ENCODE data around the gene GABRA5.

The GABRA5 gene

GRCh38 chr15:26950001-26950400 lies 83.1 kb downstream of the GABRA5 start:
- DNase-seq: no peak
- H3K4me3 ChIP-seq (ENCODE audit: low read depth, low read length): no peak overlapping the region
- no peaks in the 10 kb centered on the region; the same call in 1 of the 2 replicates for H3K27me3 ChIP-seq
- H3K9me3 ChIP-seq: no peaks in the 10 kb centered on the region
- no peak for TF ChIP-seq CTCF (IDR thresholded peaks at IDR 0.05; ENCODE audit: low read depth, low read length)
- no peaks in the 10 kb centered on the region for H3K4me1 ChIP-seq
- no peaks in the 10 kb centered on the region for H3K36me3 ChIP-seq

DNA sequence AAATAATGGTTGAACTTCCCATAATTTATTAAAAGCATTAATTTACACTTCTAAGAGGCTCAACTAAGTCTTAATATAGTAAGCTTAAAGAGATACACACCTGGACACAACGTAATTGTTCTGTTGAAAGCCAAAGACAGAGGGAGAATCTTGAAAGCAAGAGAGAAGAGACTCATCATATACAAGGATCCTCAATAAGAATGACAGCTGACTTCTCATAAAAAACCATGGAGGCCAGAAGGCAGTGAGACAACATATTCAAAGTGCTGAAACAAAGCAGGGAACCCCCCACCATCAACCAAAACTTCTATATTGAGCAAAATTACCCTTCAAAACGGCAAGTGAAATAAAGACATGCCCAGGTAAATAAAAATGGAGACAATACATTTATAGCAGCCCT lies 87.5 kb downstream of the GABRA5 start:
- no peaks in the 10 kb centered on the region; the same call in 1 of the 2 replicates for H3K27me3 ChIP-seq
- H3K9me3 ChIP-seq: no peaks in the 10 kb centered on the region
- no peaks in the 10 kb centered on the region for H3K36me3 ChIP-seq
- no peaks in the 10 kb centered on the region for H3K4me1 ChIP-seq
- DNase-seq: no peak
- H3K4me3 ChIP-seq (ENCODE audit: low read depth, low read length): no peak overlapping the region
- TF ChIP-seq CTCF (IDR thresholded peaks at IDR 0.05; ENCODE audit: low read depth, low read length): no peak

DNA sequence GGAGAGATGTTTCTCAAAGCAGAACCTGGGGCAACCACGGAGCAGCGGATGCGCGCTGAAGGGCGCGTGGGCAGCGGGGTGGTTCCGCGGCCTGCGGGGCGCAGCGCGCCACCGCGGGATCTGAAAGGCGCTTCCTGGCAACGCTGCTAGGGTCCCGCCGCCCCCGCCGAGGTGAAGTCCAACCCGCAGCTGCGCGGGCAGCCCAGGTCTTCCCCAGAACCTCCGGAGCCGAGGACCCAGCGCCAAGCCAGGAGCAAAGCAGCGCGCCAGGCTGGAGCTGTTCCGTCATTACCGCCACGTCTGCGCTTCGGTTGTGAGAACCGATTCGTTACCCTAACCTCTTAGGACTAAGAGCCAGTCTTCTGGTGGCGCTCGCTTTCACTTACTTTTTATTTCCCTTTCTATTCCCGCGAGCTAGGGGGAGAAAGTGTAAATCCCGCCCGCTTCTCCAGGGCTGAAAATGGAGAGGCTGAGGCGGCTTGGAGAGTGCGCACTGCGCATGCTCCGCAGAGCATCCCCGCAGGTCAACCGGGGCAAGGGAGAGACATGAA lies 100.9 kb downstream of the GABRA5 start:
- peak overlapping the region; percentile 56 for H3K4me3 ChIP-seq (ENCODE audit: low read depth, low read length)
- peaks cover 31% of the 10 kb centered on the region for H3K27me3 ChIP-seq
- DNase-seq: peak; percentile 46

GRCh38 chr15:26968806-26969205 lies 101.9 kb downstream of the GABRA5 start:
- Histone ChIP-seq H3K4me1 (no peaks in the 10 kb centered on the region), H3K4me3 (ENCODE audit: low read depth, low read length) (no peak overlapping the region), H3K36me3 (no peaks in the 10 kb centered on the region), H3K27me3 (peaks cover 36% of the 10 kb centered on the region), H3K9me3 (no peaks in the 10 kb centered on the region)
- no peak for DNase-seq
- no peak for TF ChIP-seq CTCF (IDR thresholded peaks at IDR 0.05; ENCODE audit: low read depth, low read length)

More for the DNA sequence above, 100.9 kb downstream of the GABRA5 start:
- H3K9me3 ChIP-seq: no peaks in the 10 kb centered on the region
- H3K4me1 ChIP-seq: no peaks in the 10 kb centered on the region
- TF ChIP-seq CTCF (IDR thresholded peaks at IDR 0.05; ENCODE audit: low read depth, low read length): no peak
- H3K36me3 ChIP-seq: no peaks in the 10 kb centered on the region

DNA sequence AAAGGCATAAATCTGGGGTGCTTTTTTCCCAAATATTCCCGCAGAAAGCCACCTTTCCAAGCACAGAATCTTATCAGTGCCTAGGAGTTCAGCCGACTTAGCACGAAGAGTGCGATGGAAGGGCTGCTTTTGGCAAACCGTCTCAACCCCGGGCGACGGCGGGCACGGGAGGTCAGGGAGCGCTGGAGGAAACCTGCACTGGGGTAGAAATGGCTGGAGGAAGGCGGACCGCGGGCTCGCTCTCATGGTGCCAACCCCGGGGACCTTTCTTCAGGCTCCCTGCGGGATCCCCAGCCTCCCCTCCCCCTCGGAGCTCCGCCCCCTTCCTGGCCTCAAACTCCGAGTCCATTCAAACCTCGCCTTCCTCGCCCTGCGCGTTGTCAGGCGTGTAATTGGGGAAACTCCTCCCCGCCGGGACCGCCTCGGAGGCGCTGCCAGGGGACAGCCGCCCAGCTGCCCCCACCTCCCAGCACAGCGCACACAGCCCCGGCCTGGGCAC lies 103.9 kb downstream of the GABRA5 start, which contains the start of gene GABRG3:
GABRG3 (plus strand) TSS at position 470 of the 499 bp plus-strand sequence.
- H3K9me3 ChIP-seq: no peaks in the 10 kb centered on the region
- DNase-seq: peak; percentile 52
- H3K4me1 ChIP-seq: no peaks in the 10 kb centered on the region
- H3K27me3 ChIP-seq: peaks cover 35% of the 10 kb centered on the region
- H3K36me3 ChIP-seq: no peaks in the 10 kb centered on the region
- no peak for TF ChIP-seq CTCF (IDR thresholded peaks at IDR 0.05; ENCODE audit: low read depth, low read length)
- H3K4me3 ChIP-seq (ENCODE audit: low read depth, low read length): peak within 1 kb of the TSS; percentile 41

DNA sequence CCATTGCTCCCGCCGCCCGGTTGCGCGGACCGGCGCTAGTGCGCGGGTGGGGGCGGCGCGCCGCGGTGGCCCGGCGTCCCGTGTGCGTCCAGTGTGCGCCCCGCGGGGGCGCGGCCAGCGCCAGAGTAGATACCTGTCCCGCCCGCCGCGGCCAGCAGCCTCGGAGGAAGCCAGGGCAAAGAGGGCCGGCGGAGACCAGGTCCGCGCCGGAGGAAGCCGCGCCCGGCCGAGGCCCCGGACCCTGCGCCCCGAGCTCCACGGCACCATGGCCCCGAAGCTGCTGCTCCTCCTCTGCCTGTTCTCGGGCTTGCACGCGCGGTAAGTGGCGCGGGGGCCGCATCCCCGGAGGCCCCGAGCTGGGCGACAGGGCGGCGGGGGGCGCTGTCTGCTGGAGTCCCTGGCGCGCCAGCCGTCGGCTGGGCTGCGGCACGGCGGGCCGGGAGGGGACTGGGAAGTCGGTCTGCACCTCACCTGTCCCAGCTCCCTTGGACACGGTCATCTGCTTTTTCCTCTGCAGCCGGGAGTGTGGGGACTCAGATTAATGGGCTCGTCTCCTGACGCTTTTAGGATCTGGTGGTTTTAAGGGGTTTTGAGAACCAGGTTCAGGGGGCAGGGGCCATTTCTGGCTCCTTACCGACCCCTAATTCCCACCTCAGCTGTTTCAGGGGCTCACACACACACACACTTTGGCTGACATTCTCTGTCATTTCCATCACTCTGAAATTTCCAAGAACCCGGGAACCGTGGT lies 104.6 kb downstream of the GABRA5 start:
- TF ChIP-seq CTCF (IDR thresholded peaks at IDR 0.05; ENCODE audit: low read depth, low read length): 0 out of 2 replicates have a peak, but pooled peaks have one; percentile 10
- H3K27me3 ChIP-seq: peaks cover 35% of the 10 kb centered on the region
- H3K9me3 ChIP-seq: no peaks in the 10 kb centered on the region
- no peaks in the 10 kb centered on the region for H3K4me1 ChIP-seq
- peak overlapping the region; percentile 38 for H3K4me3 ChIP-seq (ENCODE audit: low read depth, low read length)
- peak; percentile 39 for DNase-seq
- H3K36me3 ChIP-seq: no peaks in the 10 kb centered on the region
